GM23338 (cell line): ENCODE data around the gene NT5M. TPM values are rescaled to one million over a fixed set of nuclear protein-coding genes. Genes with fewer than 3 reads are reported as not detected.

Experiments
- ATAC-seq: fragments of 200-7000 bp; cut with Tn5 transposase; 3 replicates; pipeline ENCODE4 v1.9.1; 2020
- DNase-seq: peaks from one replicate; pipeline ENCODE4 v3.0.0-alpha.2; 2015; ENCODE audit warnings: low spot score
- H2AFZ ChIP-seq: fragments of 200-600 bp; sonication (generic); 2 replicates; pipeline ENCODE4 v1.8.0; 2016; ENCODE audit warnings: antibody characterized with exemption, mild to moderate bottlenecking, moderate library complexity
- H3F3A ChIP-seq: fragments of 200-600 bp; sonication (generic); replicated peaks from 2 replicates; pipeline ENCODE4 v1.8.0; 2017; ENCODE audit warnings: antibody characterized with exemption, mixed run types, low read depth
- H3K27ac ChIP-seq: fragments of 200-600 bp; sonication (generic); 2 replicates; pipeline ENCODE4 v1.6.1; 2016; ENCODE audit warnings: low read depth
- H3K27me3 ChIP-seq: fragments of 200-600 bp; sonication (generic); 2 replicates; pipeline ENCODE4 v1.8.0; 2016; ENCODE audit warnings: mild to moderate bottlenecking, mixed run types, moderate library complexity; ENCODE audit not compliant: insufficient read depth
- H3K36me3 ChIP-seq: fragments of 200-600 bp; sonication (generic); 2 replicates; pipeline ENCODE4 v1.8.0; 2016; ENCODE audit warnings: mild to moderate bottlenecking; ENCODE audit not compliant: insufficient read depth
- H3K4me1 ChIP-seq: fragments of 200-600 bp; sonication (generic); 2 replicates; pipeline ENCODE4 v1.8.0; 2016; ENCODE audit warnings: mild to moderate bottlenecking, moderate library complexity; ENCODE audit not compliant: insufficient read depth
- H3K4me2 ChIP-seq: fragments of 200-600 bp; sonication (generic); 2 replicates; pipeline ENCODE4 v1.7.1; 2017; ENCODE audit warnings: mixed run types
- H3K4me3 ChIP-seq: fragments of 200-600 bp; sonication (generic); 2 replicates; pipeline ENCODE4 v1.6.1; 2016; ENCODE audit warnings: mixed run types
- H3K79me2 ChIP-seq: fragments of 200-600 bp; sonication (generic); replicated peaks from 2 replicates; pipeline ENCODE4 v1.8.0; 2017; ENCODE audit warnings: mild to moderate bottlenecking; ENCODE audit not compliant: insufficient read depth
- H3K9me2 ChIP-seq: fragments of 200-600 bp; sonication (generic); 2 replicates; pipeline ENCODE4 v1.8.0; 2017; ENCODE audit not compliant: insufficient read depth
- H4K20me1 ChIP-seq: fragments of 200-600 bp; sonication (generic); replicated peaks from 2 replicates; pipeline ENCODE4 v1.8.0; 2017; ENCODE audit warnings: mild to moderate bottlenecking; ENCODE audit not compliant: insufficient read depth
- H3K27ac Mint-ChIP-seq: 2 replicates; pipeline ENCODE4 v1.8.0; 2020; ENCODE audit warnings: inconsistent platforms, mild to moderate bottlenecking, moderate library complexity, mixed read lengths
- H3K27me3 Mint-ChIP-seq: 3 replicates; pipeline ENCODE4 v1.8.0; 2022; ENCODE audit warnings: low read depth, mild to moderate bottlenecking, moderate library complexity, mixed read lengths, inconsistent platforms; ENCODE audit not compliant: insufficient read depth, poor library complexity
- H3K36me3 Mint-ChIP-seq: 3 replicates; pipeline ENCODE4 v1.8.0; 2021; ENCODE audit warnings: low read depth, mild to moderate bottlenecking, inconsistent platforms, moderate library complexity, mixed read lengths
- H3K4me1 Mint-ChIP-seq: 3 replicates; pipeline ENCODE4 v1.8.0; 2020; ENCODE audit warnings: mild to moderate bottlenecking, inconsistent platforms, mixed read lengths
- H3K4me3 Mint-ChIP-seq: 3 replicates; pipeline ENCODE4 v1.8.0; 2021; ENCODE audit warnings: moderate library complexity, mild to moderate bottlenecking, inconsistent platforms, mixed read lengths
- H3K9me3 Mint-ChIP-seq: 3 replicates; pipeline ENCODE4 v1.8.0; 2020; ENCODE audit warnings: moderate library complexity, mild to moderate bottlenecking, inconsistent platforms, mixed read lengths
- CTCF ChIP-seq, 2 experiments: fragments of 200-600 bp in 1 of 2; sonication (generic) in 1 of 2; conservative IDR thresholded peaks; 2 replicates each; pipeline versions ENCODE4 v1.5.1 to v1.6.1; 2016 to 2017; ENCODE audit warnings: antibody characterized with exemption in 2 of 2, low read depth in 2 of 2, mild to moderate bottlenecking in 2 of 2, moderate library complexity in 1 of 2
- ETS1 ChIP-seq: IDR thresholded peaks from 2 replicates; pipeline ENCODE4 v1.6.1; 2016; ENCODE audit warnings: antibody characterized with exemption
- EZH2 ChIP-seq: fragments of 200-600 bp; sonication (generic); IDR thresholded peaks from one replicate; pipeline ENCODE4 v1.8.0; 2017; ENCODE audit warnings: antibody characterized with exemption, mild to moderate bottlenecking, low read depth; ENCODE audit not compliant: unreplicated experiment
- NANOG ChIP-seq: IDR thresholded peaks from 2 replicates; pipeline ENCODE4 v1.6.1; 2016; ENCODE audit warnings: antibody characterized with exemption, borderline replicate concordance
- polyA plus RNA-seq: library from polyadenylated mRNA; unstranded; fragments of >200 nt; fragmentation: Nextera tagmentation; extraction: Ambion mirVana; gene quantifications from 2 replicates; pipeline ENCODE4 v1.2.1, GENCODE V29; 2016
- total RNA-seq: library from RNA; depleted of rRNA; stranded (reverse); fragments of >200 nt; shearing (Covaris generic); gene quantifications from 2 replicates; pipeline ENCODE4 v1.2.3, GENCODE V29; 2014

NT5M gene
- total and polyA plus RNA-seq, 2 experiments from 2014 or later = 6.0 to 10.6 TPM

GRCh38 chr17:17387017-17387497 is 83.9 kb downstream of the NT5M start:
- ATAC-seq (no peak), DNase-seq (no peak)

DNA sequence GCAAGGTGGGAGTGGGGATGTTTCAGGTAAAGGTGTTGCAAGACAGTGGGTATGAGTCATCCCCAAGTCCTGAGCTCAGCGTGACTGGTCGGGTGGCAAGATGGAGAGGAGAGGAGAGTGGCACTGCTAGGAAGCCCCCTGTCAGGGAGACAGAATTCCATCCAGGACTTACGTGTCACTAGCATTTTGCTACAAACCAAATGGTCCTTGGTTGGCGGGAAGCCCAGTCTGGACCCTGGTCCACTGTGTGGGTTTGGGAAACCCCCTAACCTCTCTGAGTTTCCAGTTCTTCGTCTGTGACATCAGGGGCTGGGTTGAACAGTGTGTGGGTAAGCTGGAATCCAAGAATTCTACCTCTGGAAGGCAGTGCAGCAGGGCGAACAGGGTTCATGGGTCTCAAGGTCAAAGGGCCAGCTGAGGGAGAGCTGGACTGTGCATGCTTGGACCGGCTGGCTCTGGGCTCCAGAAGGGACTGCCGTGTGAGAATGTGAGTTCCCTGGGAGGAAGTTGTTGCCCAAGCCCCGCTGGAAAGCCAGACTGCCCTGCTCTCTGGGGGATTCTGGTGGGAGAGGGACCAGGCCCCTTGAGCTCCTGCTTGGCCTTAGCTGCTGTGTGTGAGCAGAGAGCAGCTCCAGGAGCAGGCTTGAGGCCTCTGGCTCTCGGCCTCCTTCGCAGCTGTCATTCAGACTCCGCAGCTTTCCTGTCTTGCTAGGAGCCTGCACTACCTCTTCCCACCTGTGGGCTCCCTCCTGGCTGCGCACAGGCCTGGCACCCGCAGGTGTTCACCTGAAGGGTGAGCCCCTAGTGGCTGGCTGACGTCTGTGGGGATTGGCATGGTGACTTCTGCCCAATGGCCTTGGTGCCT is 84.6 kb downstream of the NT5M start:
- H3K9me2 ChIP-seq = no peaks in the 10 kb centered on the region
- no peaks in the 10 kb centered on the region for H3K4me1 ChIP-seq
- H3K4me3 ChIP-seq = no peak overlapping the region
- no peak overlapping the region for H3K4me3 Mint-ChIP-seq
- H3F3A ChIP-seq = no peaks in the 10 kb centered on the region
- H3K9me3 Mint-ChIP-seq = peaks cover 7% of the 10 kb centered on the region; the same call in 2 of the 3 replicates
- H3K27ac ChIP-seq = no peak overlapping the region
- no peaks in the 10 kb centered on the region; the same call in 2 of the 3 replicates for H3K4me1 Mint-ChIP-seq
- H3K27ac Mint-ChIP-seq = no peak overlapping the region
- H3K79me2 ChIP-seq = no peaks in the 10 kb centered on the region
- no peak overlapping the region for H2AFZ ChIP-seq
- peak; percentile 99 for ATAC-seq
- H3K27me3 Mint-ChIP-seq = no peaks in the 10 kb centered on the region
- peak; percentile 89 for DNase-seq
- no peaks in the 10 kb centered on the region for H3K36me3 ChIP-seq
- no peak overlapping the region for H3K4me2 ChIP-seq
- H3K27me3 ChIP-seq = no peaks in the 10 kb centered on the region
- H4K20me1 ChIP-seq = no peaks in the 10 kb centered on the region
- H3K36me3 Mint-ChIP-seq = no peaks in the 10 kb centered on the region
- TF ChIP-seq CTCF (conservative IDR thresholded peaks at IDR 0.05; ENCODE audit: low read depth in 2 of 2) = peak; percentile 65 to 75

More at GRCh38 chr17:17387017-17387497, 83.9 kb downstream of the NT5M start:
- Histone ChIP-seq H3K79me2 (no peaks in the 10 kb centered on the region), H3K9me2 (no peaks in the 10 kb centered on the region), H3K36me3 (no peaks in the 10 kb centered on the region), H4K20me1 (no peaks in the 10 kb centered on the region), H3K4me1 (no peaks in the 10 kb centered on the region), H3K4me2 (no peak overlapping the region), H2AFZ (no peak overlapping the region), H3F3A (no peaks in the 10 kb centered on the region), H3K27me3 (no peaks in the 10 kb centered on the region), H3K4me3 (no peak overlapping the region), H3K27ac (no peak overlapping the region)
- H3K36me3 Mint-ChIP-seq = no peaks in the 10 kb centered on the region
- no peaks in the 10 kb centered on the region for H3K27me3 Mint-ChIP-seq
- peaks cover 7% of the 10 kb centered on the region; the same call in 2 of the 3 replicates for H3K9me3 Mint-ChIP-seq
- H3K27ac Mint-ChIP-seq = no peak overlapping the region
- H3K4me1 Mint-ChIP-seq = no peaks in the 10 kb centered on the region; the same call in 2 of the 3 replicates
- H3K4me3 Mint-ChIP-seq = no peak overlapping the region
- no peak for TF ChIP-seq EZH2
- no peak for TF ChIP-seq CTCF (conservative IDR thresholded peaks at IDR 0.05; ENCODE audit: low read depth in 2 of 2)
- no peak for TF ChIP-seq ETS1
- TF ChIP-seq NANOG = no peak
